Breast epithelium (tissue), 4 donors: Measurements from ENCODE around the gene PSME3. TPM values are rescaled to one million over a fixed set of nuclear protein-coding genes. Genes with fewer than 3 reads are reported as not detected.

Experiments used
- DNase-seq, 2 donors: peaks; one replicate each; pipeline ENCODE4 v3.0.0-alpha.2; 2019; ENCODE audit warnings: low spot score in 2 of 2
- H3K27ac ChIP-seq, 2 donors: fragments of 200-600 bp; sonication (generic) in 1 of 2; one replicate each; pipeline ENCODE4 v1.5.1; 2016 to 2019; ENCODE audit warnings: mild to moderate bottlenecking in 1 of 2
- H3K27me3 ChIP-seq, 2 donors: fragments of 200-600 bp; sonication (generic) in 1 of 2; one replicate each; pipeline versions ENCODE4 v1.5.1 to v1.6.0; 2017 to 2019; ENCODE audit warnings: control low read depth in 1 of 2, mild to moderate bottlenecking in 1 of 2
- H3K36me3 ChIP-seq: fragments of 200-600 bp; one replicate; pipeline ENCODE4 v1.5.1; 2019
- H3K4me1 ChIP-seq, 2 donors: fragments of 200-600 bp; sonication (generic); one replicate each; pipeline ENCODE4 v1.5.1; 2016 to 2019; ENCODE audit warnings: control low read depth in 1 of 2
- H3K4me3 ChIP-seq, 3 donors: fragments of 200-600 bp; sonication (generic); 1 replicate in 2 of 3; 2 replicates in 1 of 3; pipeline ENCODE4 v1.5.1; 2016 to 2019; ENCODE audit warnings: mild to moderate bottlenecking in 3 of 3, moderate library complexity in 2 of 3
- H3K9me3 ChIP-seq, 2 donors: fragments of 200-600 bp; sonication (generic) in 1 of 2; one replicate each; pipeline ENCODE4 v1.5.1; 2016 to 2019; ENCODE audit warnings: control low read depth in 1 of 2
- POLR2A ChIP-seq: fragments of 450-650 bp; IDR thresholded peaks from one replicate; pipeline ENCODE4 v1.6.1; 2016; ENCODE audit warnings: antibody characterized with exemption, mild to moderate bottlenecking, moderate library complexity
- POLR2AphosphoS5 ChIP-seq, 3 donors: sonication (generic); formaldehyde crosslinking; IDR thresholded peaks; one replicate each; pipeline ENCODE4 v1.6.1; 2017; ENCODE audit warnings: antibody characterized with exemption in 3 of 3
- intact Hi-C: fragments of 100-400 bp; cut with DNase I; formaldehyde crosslinking; loops from one replicate; pipeline ENCODE4 v1.15.1; 2023; ENCODE audit warnings: low total_unique reads
- total RNA-seq, 3 donors: library from RNA; depleted of rRNA; stranded (reverse); fragments of >200 nt; gene quantifications; one replicate each; pipeline ENCODE4 v1.1.0, GENCODE V29; 2016
- TF ChIP-seq, protein P1 (sequence below), 3 donors: fragments of 450-650 bp; IDR thresholded peaks; one replicate each; pipeline ENCODE4 v1.5.1; 2016 to 2017; ENCODE audit warnings: antibody characterized with exemption in 3 of 3, mild to moderate bottlenecking in 3 of 3, moderate library complexity in 3 of 3

Gene PSME3
- total RNA-seq, 3 donors from 2014 or later: 59.3 to 74.7 (median 73.9) TPM

DNA sequence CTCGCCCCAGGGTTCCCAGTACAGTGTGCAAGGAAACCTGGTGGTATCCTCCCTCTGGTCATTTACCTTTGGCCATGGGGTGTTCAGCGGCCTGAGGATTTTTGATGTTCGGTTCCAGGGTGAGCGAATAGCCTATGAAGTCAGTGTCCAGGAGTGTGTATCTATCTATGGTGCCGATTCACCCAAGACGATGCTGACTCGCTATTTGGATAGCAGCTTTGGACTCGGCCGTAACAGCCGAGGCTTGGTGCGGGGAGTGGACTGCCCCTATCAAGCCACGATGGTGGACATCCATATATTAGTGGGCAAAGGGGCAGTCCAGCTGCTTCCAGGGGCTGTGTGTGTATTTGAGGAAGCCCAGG, 12.3 kb downstream of the PSME3 start:
- no peak for DNase-seq
- Histone ChIP-seq H3K36me3 (no peaks in the 10 kb centered on the region), H3K27me3 (no peaks in the 10 kb centered on the region), H3K4me1 (no peaks in the 10 kb centered on the region), H3K4me3 (no peak overlapping the region), H3K27ac (peak overlapping the region in 1 of 2 donors; percentile 59), H3K9me3 (no peaks in the 10 kb centered on the region)
- TF ChIP-seq POLR2A (no peak), POLR2AphosphoS5 (IDR thresholded peaks at IDR 0.05) (no peak)
- TF ChIP-seq, protein P1, sequence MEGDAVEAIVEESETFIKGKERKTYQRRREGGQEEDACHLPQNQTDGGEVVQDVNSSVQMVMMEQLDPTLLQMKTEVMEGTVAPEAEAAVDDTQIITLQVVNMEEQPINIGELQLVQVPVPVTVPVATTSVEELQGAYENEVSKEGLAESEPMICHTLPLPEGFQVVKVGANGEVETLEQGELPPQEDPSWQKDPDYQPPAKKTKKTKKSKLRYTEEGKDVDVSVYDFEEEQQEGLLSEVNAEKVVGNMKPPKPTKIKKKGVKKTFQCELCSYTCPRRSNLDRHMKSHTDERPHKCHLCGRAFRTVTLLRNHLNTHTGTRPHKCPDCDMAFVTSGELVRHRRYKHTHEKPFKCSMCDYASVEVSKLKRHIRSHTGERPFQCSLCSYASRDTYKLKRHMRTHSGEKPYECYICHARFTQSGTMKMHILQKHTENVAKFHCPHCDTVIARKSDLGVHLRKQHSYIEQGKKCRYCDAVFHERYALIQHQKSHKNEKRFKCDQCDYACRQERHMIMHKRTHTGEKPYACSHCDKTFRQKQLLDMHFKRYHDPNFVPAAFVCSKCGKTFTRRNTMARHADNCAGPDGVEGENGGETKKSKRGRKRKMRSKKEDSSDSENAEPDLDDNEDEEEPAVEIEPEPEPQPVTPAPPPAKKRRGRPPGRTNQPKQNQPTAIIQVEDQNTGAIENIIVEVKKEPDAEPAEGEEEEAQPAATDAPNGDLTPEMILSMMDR (IDR thresholded peaks at IDR 0.05): no peak
- intact Hi-C loops: loop anchor here (10.0 kb wide), 1 partner anchor 489 kb away; no protein-coding TSS in a partner anchor

DNA sequence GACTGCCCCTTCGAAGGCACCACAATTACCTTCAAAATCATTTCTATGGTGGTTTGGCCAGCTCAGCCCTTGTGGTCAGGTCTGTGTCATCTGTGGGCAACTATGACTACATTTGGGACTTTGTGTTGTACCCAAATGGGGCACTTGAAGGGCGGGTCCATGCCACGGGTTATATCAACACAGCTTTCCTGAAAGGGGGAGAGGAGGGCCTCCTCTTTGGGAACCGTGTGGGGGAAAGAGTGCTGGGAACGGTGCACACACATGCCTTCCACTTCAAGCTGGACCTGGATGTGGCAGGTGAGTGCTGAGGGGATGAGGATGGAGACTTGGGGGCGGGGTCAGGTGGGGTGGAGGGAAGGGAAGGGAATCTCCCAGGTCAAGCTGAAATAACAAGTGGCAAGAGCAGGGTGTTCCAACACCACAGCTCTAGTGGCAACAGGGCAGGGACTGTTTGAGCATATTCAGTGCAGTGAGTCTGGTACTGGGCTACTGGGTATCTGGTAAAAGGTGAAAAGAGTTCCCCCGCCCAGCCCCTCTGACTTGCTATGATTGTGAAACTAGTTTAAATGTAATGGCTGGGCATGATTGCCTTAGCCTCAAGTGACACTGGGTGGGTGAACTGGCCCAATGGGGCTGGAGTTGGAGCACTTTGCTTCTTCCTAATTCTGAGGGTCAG, 12.9 kb downstream of the PSME3 start:
- Histone ChIP-seq H3K4me1 (no peaks in the 10 kb centered on the region), H3K4me3 (no peak overlapping the region), H3K9me3 (no peaks in the 10 kb centered on the region), H3K27me3 (no peaks in the 10 kb centered on the region), H3K27ac (peak overlapping the region in 1 of 2 donors; percentile 59), H3K36me3 (no peaks in the 10 kb centered on the region)
- no peak for DNase-seq
- TF ChIP-seq POLR2A (no peak), POLR2AphosphoS5 (IDR thresholded peaks at IDR 0.05) (no peak)
- TF ChIP-seq, protein P1 (IDR thresholded peaks at IDR 0.05): no peak
- intact Hi-C loops: loop anchor here (10.0 kb wide), 1 partner anchor 489 kb away; no protein-coding TSS in a partner anchor

DNA sequence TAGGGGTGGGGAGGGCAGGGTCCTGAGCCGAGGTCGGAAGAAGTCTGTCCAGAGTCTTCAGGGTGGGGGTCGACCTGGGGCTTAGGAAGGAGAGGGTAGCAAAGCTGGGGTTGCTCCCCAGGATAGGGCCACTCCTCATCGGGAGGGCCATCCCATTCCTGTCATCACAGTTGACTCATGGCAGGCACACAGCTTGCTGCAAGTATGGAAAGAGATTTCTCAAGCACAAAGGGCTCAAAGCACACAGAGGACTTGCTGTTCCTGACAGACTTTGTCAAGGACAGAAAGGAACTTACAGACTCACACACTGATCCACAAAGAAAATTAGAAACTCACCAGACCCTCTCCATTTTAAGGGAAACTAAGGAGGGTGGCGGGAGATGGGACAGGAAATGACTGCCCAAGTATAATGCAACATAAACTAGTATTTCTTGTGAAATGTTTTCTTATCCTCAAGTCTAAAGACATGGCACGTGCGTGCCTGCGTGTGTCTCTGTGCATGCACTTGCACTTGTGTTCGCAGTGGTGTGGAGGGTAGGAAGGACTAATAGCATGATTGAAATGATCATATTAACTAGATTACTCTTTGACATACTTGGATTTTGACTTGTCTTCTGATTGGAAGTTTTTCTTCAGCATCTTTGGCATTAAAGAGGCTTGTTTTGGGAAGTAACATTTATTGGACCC, 13.5 kb downstream of the PSME3 start:
- Histone ChIP-seq H3K4me3 (no peak overlapping the region), H3K27me3 (no peaks in the 10 kb centered on the region), H3K36me3 (no peaks in the 10 kb centered on the region), H3K9me3 (no peaks in the 10 kb centered on the region), H3K4me1 (no peaks in the 10 kb centered on the region), H3K27ac (peak overlapping the region in 1 of 2 donors; percentile 59)
- no peak for DNase-seq
- TF ChIP-seq, protein P1 (IDR thresholded peaks at IDR 0.05): no peak
- TF ChIP-seq POLR2A (no peak), POLR2AphosphoS5 (IDR thresholded peaks at IDR 0.05) (no peak)
- intact Hi-C loops: loop anchor here (10.0 kb wide), 1 partner anchor 488 kb away; no protein-coding TSS in a partner anchor

DNA sequence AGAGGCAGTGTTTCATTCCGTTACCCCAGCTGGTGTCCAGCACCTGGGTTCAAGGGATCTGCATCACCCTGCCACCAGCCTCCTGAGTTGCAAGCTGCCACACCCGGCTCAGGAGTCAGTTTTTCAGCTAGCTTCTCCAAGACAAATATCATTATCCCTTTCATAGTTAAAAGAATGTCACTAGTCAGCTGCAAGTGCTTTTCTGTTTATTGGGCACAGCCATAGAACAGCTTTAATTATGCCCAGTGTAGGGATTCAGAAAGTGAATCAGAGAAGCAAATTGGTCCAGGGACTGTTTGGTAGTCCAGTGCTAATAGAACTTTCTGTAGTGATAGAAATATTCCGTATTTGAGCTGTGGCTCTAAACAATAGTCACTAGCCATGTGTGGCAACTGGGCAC, 14.9 kb downstream of the PSME3 start:
- no peak overlapping the region for H3K4me3 ChIP-seq
- intact Hi-C loops: loop anchor here (10.0 kb wide), 1 partner anchor 487 kb away; no protein-coding TSS in a partner anchor
- no peaks in the 10 kb centered on the region for H3K27me3 ChIP-seq
- no peaks in the 10 kb centered on the region for H3K4me1 ChIP-seq
- H3K27ac ChIP-seq: no peak overlapping the region
- TF ChIP-seq POLR2AphosphoS5 (IDR thresholded peaks at IDR 0.05) (no peak), POLR2A (no peak)
- TF ChIP-seq, protein P1 (IDR thresholded peaks at IDR 0.05): no peak
- H3K9me3 ChIP-seq: no peaks in the 10 kb centered on the region
- DNase-seq: no peak
- no peaks in the 10 kb centered on the region for H3K36me3 ChIP-seq

DNA sequence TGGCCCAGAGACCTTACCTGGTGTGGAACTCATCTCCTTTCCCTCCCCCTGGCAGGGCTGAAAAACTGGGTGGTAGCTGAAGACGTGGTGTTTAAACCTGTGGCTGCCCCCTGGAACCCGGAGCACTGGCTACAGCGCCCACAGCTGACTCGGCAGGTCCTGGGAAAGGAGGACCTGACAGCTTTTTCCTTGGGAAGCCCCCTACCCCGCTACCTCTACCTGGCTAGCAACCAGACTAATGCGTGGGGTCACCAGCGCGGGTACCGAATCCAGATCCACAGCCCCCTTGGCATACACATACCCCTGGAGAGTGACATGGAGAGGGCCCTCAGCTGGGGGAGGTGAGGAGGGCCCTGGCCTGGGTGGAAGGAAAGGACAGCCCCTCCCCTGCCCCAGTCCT, 15.8 kb downstream of the PSME3 start:
- no peaks in the 10 kb centered on the region for H3K36me3 ChIP-seq
- no peak overlapping the region for H3K27ac ChIP-seq
- intact Hi-C loops: loop anchor here (10.0 kb wide), 1 partner anchor 486 kb away; no protein-coding TSS in a partner anchor
- H3K27me3 ChIP-seq: no peaks in the 10 kb centered on the region
- no peak overlapping the region for H3K4me3 ChIP-seq
- TF ChIP-seq POLR2A (no peak), POLR2AphosphoS5 (IDR thresholded peaks at IDR 0.05) (no peak)
- TF ChIP-seq, protein P1 (IDR thresholded peaks at IDR 0.05): no peak
- DNase-seq: no peak
- no peaks in the 10 kb centered on the region for H3K9me3 ChIP-seq
- H3K4me1 ChIP-seq: no peaks in the 10 kb centered on the region
